ENCODE data around the gene RPF1.
"Not testable (repeated sequence)": the region's sequence is repeated elsewhere in the genome, so short reads cannot be mapped to it uniquely, and the experiment has no call there.

The RPF1 gene

DNA sequence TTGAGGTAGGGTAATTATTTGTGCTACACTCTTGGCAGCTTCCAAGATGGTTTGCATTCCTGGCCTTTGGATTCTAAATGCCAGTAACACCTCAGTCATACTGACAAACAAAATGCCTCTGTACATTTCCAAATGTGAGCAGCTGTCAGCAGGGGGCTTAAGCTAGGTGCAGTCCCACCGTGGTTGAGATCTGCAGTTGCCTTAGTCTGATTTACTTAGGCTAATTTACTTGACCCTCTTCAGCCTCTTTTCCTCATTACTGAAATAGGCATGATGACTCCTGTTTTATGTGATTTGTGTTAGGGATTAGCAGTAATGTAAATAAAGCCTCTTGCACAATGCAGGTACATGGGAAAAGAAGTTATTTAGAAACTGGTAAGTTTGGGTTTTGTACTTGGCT lies 13.7 kb downstream of the RPF1 start:
- DNase-seq (ENCODE audit: low spot score) = no peak

DNA sequence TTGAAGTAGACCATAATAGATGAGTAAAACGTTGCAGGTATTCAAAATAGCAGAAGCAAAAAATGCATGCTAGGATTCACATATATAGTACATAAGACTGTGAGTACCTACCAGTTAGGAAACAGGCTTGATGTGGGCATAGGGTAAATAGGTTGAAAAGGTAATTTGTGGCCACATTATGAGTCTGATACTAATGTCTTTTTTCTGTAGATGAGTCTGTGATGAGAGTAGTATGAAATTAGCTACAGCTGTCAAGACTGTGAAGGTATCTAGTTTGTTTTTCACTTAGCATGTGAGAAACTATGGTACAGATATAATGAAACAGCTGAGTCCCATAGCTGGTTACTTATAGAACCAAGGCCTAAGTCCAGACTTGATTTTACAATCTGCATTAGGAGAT lies 14.7 kb downstream of the RPF1 start:
- no peak for DNase-seq (ENCODE audit: low spot score)

DNA sequence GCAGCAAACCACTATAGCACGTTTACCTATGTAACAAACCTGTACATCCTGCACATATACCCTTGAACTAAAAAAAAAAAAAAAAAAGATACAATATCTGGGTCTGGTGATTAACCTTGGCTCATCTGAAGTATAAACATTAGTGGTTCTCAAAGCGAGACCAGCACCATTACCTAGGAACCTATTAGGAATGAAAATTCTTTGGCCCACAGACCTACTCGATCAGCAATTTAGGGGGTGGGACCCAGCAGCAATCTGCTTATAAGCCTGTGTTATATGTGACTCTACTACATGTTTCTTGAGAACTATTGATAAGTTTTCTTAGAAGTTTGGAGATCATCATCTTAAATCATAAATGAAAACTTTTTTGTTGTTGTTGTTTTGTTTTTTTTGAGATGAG lies 17.4 kb downstream of the RPF1 start:
- DNase-seq (ENCODE audit: low spot score) = no peak

DNA sequence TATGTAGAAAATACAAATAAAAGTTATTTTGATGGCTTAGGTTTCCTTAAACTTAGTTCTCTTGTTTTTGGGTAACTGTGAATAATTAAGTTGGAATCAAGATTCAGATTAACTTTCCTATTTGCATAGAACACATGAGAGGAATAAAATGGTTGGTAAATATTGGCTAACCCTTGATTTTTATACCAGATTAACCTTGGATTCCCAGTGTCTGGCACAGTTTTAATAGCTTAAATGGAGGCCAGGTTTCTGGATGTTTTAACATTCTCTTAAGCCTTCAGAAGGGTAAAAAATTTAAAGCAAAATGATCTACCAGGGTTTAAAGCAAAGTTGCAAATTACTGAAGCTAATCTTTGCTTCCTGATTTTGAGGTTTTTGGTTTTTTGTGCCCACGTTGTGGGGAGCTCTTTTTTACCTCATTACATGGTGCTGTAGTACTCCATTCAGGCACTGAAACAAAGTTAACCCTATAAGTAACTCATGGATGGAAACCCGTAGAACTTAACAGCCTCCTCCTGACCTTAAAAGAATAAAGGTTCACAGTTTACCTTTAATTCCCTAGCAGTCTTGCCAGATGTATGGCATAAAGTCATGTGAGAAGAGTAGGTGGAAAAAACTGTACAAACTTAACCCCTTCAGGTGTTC lies 18.7 kb downstream of the RPF1 start:
- no peak for DNase-seq (ENCODE audit: low spot score)

DNA sequence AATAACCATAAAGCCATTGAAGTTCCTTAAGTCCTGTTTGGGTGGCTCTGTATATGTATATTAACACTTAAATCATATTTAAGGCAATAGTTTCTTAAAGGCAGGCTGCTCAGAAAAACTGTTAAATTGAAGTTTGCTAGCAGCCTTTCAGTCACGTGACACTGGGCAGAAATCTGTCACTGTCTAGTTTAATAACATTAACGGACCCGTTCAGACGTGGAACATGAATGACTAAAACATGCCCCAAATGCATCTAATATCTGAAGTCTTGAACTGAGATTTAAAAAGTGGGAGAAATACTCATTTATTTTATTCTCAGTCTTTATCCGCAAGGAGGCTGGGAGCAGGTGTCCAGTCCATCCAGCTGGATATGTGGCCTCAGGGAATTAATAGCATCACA lies 23.9 kb downstream of the RPF1 start:
- no peak for DNase-seq (ENCODE audit: low spot score)

DNA sequence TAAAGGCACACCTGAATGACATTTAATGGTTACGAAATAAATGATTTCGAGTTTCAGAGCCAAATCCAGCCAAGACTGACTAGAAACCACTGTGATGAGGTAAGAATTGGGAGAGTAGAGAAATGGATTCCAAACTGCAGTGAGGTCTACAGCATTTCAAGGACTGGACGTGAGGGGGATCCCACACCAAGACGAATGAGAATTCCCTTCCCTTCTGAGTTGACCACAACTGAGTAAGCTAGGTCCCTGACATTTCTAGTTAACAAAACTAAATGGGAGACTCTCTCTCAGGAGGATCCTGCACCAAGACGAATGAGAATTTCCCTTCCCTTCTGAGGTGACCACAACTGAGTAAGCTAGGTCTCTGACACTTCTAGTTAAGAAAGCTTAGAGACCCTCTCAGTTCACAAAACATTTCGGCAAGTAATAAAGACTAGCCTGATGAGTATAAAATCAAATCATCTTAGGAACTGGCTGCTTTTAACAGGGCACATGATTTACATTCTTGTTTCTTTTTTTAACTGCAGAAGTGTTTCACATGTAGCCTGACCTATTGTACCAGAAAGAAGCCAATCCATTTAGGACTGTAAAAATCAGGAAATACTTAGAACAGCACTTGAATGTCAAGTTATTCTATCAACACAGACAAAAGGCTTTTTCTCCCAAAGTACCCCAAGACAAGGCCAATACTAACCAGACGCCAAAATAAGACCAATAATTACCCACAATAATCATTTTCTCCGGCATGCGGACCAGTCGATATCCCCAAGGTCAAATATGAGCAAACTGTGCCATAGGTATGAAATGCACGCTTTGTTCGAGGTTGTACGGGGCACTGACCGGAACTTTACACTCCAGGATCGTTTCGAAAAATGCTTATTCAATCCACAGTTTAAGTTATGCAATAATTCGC lies 25.8 kb downstream of the RPF1 start:
- peak; percentile 74 for DNase-seq (ENCODE audit: low spot score)

DNA sequence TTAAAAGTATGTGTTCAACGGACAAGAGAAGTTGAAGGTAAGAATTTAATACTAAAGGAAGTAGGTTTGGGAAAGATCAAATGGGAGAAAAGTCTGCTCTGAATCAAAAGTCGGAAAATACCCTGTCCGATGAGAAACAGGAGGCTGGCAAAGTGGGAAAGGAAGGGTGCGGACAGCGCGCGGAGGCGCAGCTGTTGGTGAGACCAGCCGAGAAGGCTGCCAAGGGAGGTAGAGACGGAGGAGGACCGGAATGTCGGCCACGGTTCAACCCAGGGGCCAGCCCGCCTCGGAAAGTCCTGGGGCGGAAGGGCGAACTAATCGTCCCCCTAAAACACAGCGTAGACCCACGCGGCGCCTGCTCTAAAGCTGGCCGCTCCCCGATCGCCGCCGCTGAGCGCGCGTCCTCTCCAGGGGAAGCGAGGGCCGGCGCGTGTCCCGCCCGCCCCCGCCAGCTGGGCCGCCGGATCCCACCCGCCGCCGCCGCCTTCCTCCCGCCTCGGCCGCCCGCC lies 26.5 kb downstream of the RPF1 start:
- peak; percentile 65 for DNase-seq (ENCODE audit: low spot score)

DNA sequence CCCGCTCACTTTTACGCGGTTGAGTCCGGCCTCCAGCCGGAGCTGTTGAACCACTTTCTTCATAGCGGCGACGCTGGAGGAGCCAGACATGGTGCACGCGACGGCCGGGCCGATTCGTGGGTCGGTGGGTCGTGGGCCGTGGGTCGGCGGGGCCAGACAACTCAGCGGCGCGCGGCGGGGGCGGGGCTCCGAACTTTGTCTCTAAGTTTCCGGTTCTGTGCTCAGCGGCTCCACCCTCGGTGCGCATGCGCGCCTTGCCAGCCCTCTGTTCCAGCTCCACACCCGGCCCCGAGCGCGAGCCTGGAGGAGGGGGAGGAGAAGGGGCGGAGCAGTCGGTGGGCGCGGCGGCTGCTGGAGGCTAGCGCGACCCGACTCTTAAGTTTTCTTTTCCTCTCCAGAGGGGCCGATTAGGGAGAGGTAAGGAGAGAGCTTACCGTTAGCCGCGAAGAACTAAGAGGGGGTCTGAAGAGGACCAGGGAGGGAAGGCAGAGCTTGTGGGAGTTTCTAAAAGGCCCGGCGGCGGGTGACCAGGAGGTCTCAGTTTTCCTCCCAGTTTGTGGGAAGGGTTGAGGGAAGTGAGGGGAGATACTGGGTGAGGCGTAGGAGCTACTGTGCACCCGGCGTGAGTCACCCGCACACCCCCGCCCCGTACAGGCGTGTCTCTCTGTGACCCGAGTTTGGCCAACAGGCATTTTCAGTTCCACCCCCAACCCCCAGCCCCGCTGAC lies 27.1 kb downstream of the RPF1 start, which contains the start of the genes GNG5 and SPATA1:
Gene GNG5 (minus strand): TSS at position 580 of the 727 bp plus-strand sequence. CDS start 490 bp downstream, at position 90.
Gene SPATA1 (plus strand): TSS at position 385 of the 727 bp plus-strand sequence. CDS start 9,974 bp downstream, outside the sequence.
- peak; percentile 96 for DNase-seq (ENCODE audit: low spot score)

DNA sequence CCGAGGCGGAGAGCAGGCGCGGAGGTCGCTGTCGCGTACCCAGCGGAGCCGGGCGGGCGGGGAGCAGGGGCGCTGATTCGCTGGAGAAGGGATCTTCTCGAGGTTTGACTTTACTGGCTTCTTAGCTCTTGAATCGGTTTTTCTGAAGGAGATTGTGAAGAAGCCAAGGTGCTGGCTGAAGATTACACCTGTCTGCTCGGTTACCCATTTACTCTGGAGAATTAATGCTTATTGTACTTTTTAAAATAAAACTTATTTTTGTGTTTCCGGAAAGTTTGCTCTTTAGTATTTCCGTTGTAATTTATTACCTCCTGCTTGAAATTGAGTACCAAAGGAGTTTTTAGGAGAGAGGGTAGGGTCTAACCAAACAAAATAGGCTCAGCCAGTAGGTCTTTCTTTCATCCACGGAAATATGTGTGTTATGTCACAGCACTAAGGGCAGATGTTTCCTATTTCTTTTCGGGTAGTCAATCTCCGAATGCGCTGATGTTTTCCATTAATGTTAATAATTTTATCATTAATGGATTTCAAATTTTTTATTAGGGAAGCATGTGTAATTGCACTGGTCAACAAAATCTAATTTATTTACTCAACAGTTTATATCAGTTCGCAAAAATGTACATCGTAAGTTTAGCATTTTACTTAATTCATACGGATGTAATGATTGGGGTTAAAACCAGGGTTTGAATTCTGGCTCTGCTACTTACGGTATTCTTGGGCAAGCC lies 27.8 kb downstream of the RPF1 start:
- DNase-seq (ENCODE audit: low spot score) = no peak

DNA sequence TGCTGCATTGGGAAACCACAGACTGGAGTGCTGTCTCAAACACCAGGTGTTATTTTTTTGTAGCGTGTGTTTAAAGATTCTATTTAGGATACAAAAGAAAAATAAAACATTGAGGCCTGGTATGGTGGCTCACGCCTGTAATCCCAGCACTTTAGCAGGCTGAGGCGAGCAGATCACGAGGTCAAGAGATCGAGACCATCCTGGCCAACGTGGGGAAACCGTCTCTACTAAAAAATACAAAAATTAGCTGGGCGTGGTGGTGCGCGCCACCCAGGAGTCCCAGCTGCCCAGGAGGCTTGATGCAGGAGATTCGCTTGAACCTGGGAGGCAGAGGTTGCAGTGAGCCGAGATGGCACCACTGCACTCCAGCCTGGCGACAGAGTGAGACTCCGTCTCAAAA lies 28.8 kb downstream of the RPF1 start:
- not testable (repeated sequence) for DNase-seq (ENCODE audit: low spot score)

DNA sequence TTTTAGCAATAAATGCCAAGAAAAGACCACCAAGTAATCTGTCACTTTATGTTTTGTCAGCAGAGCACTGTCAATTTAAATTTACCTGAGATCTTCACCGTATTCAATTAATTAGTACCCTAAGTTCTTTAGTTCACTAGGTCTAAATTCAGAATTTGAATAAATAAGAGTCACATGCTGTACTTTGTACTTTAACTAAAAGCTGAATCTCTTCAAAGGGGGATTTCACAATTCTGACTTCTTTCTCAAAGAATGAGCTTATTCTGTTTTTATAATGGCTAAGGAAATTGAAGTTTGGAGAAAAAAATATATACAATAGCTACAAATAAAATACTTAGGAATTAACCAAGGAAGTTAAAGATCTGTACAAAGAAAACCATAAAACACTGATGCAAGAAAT lies 29.4 kb downstream of the RPF1 start:
- no peak for DNase-seq (ENCODE audit: low spot score)

DNA sequence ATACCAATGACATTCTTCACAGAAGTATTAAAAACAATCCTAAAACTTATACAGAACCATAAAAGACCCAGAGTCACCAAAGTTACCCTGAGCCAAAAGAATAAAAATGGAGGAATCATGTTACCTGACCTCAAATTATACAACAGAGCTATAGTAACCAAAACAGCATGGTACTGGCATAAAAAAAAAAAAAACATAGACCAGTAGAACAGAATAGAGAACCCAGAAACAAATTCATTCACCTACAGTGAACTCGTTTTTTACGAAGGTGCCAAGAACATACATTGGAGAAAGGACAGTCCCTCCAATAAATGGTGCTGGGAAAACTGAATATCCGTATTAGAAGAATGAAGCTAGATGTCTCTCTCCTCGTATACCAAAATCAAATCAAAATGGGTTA lies 30.0 kb downstream of the RPF1 start:
- no peak for DNase-seq (ENCODE audit: low spot score)

DNA sequence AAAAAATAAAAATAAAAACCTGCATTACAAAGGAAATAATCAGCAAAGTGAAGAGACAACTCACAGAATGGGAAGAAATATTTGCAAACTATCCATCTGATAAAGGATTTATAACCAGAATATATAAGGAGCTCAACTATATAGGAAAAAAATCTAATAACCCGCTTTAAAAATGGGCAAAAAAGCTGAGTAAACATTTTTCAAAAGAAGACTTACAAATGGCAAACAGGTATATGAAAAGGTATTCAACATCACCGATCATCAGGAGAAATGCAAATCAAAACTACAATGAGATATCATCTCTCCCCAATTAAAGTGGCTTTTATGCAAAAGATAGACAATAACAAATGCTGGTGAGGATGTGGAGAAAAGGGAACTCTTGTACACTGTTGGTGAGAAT lies 31.1 kb downstream of the RPF1 start:
- no peak for DNase-seq (ENCODE audit: low spot score)

DNA sequence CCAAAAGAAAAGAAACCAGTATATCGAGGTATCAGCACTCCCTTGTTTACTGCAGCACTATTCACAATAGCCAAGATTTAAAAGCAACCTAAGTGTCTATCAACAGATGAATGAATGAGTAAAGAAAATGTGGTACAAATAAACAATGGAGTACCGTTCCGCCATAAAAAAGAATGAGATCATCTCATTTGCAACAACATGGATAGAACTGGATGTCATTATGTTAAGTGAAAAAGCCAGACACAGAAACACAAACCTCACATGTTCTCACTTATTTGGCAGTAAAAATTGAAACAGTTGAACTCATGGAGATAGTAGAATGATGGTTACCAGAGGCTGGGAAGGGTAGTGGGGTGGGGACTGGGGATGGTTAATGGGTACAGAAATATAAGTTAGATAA lies 31.6 kb downstream of the RPF1 start:
- DNase-seq (ENCODE audit: low spot score) = no peak

DNA sequence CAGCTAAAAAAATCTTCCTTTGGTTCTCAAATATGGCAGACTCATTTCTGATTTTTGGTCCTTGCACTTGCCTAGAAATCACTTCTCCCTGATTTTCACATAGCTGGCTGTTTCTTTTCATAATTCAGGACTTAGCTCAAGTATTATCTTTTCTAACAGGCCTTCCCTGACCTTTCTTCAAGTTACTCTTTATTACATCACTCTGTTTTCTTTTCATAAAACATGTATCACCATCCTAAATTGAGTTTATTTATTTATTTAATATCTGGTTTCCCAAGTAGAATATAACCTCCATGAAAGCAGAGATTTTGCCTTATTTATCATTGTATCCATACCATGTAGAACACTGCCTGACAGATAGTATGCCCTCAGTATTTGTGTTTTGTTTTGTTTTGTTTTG lies 45.5 kb downstream of the RPF1 start:
- DNase-seq (ENCODE audit: low spot score) = no peak

DNA sequence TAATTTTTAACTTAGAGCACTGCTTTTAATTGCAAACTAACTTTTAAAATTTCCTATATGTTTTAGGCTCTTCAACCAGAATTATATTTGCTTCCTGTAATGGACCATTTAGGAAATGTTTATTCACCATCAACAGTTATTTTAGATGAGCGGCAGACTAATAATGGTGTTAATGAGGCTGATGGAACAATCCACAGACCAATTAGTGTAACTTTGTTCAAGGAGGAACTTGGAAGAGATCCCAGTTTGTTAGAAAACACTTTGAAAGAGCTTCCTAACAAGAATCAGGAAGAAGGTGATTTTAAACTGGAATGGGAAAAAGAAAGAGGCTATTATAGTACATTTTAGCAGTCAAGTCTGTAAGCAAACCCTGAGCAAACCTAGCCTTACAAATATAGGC lies 46.7 kb downstream of the RPF1 start:
- no peak for DNase-seq (ENCODE audit: low spot score)

DNA sequence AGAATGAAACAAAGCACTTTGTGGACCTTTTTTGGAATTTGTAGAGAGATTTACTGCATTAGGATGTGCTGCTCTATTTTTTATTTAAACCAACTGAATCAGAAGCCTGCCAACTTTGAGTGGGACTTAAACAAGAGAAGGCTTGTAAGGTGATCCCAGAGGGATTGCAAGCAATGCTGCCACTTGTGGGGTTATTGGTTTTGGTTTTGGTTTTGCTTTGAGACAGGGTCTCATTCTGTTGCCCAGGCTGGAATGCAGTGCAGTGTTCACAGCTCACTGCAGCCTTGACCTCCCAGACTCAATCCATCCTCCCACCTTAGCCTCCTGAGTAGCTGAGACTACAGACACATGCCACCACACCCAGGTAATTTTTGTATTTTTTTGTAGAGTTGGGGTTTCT lies 59.5 kb downstream of the RPF1 start:
- no peak for DNase-seq (ENCODE audit: low spot score)

DNA sequence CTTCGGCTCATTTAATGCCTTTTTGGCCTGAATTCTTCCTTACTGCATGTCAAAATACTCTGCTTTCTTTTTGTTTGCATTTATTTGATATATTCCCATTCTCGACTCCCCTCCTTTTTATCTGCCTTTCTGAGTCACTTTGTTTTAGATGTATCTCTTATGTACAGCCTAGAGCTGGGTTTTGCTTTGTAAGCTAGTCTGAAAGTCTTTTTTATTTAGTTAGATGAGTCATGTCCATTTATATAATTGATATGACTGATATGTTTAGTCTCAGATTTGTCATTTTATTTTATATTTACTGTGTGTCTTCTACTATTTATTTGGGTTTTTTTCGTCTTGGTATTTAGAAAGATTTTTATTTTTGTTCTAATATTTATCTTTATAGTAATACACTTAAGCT lies 60.9 kb downstream of the RPF1 start:
- DNase-seq (ENCODE audit: low spot score) = no peak

DNA sequence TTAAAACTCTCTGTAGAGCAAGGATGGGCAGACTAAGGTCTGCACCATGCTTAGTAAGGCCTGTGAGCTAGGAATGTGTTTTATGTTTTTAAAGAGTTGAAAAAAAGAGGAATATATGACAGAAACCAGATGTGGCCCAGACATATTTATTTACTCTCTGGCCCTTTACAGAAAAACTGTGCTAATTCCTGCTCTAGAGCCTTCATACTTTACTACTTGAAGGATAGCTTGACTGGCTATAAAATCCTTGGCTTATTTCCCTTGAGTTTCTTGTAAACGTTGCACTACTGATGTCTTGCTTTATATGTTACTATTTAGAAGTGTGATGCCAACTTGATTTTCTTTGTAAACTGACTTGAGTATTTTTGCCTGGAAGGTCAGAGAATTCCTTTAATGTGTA lies 61.7 kb downstream of the RPF1 start:
- DNase-seq (ENCODE audit: low spot score) = no peak

DNA sequence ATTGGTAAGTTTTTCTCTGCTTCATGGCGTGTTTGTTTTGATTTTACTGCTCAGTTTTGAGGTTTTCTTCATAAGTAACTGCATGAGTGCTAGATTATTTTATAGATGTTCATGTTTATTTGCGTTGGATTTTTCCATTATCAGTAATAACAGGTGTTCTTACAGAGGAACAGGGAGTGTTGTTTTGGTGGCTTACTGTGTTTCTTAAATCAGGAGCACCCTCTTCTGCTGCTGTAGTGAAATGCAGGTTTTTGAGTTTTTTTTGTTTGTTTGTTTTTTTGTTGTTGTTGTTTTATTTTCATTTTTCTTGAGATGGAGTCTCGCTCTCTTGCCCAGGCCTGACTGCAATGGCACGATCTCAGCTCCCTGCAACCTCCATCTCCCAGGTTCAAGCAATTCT lies 62.6 kb downstream of the RPF1 start:
- DNase-seq (ENCODE audit: low spot score) = peak; percentile 27
